ENCODE measurements around the gene LZTFL1.

GRCh38 chr3:45777111-45777745, 64.7 kb downstream of the LZTFL1 start:
- TF ChIP-seq, protein P1, sequence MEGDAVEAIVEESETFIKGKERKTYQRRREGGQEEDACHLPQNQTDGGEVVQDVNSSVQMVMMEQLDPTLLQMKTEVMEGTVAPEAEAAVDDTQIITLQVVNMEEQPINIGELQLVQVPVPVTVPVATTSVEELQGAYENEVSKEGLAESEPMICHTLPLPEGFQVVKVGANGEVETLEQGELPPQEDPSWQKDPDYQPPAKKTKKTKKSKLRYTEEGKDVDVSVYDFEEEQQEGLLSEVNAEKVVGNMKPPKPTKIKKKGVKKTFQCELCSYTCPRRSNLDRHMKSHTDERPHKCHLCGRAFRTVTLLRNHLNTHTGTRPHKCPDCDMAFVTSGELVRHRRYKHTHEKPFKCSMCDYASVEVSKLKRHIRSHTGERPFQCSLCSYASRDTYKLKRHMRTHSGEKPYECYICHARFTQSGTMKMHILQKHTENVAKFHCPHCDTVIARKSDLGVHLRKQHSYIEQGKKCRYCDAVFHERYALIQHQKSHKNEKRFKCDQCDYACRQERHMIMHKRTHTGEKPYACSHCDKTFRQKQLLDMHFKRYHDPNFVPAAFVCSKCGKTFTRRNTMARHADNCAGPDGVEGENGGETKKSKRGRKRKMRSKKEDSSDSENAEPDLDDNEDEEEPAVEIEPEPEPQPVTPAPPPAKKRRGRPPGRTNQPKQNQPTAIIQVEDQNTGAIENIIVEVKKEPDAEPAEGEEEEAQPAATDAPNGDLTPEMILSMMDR (IDR thresholded peaks at IDR 0.05), result no peak
- no peak for TF ChIP-seq POLR2A (IDR thresholded peaks at IDR 0.05)
